Calu3 (cell line): ENCODE data around the gene PKP4. TPM values are rescaled to one million over a fixed set of nuclear protein-coding genes. Genes with fewer than 3 reads are reported as not detected.
"Not testable (repeated sequence)": the region's sequence is repeated elsewhere in the genome, so short reads cannot be mapped to it uniquely, and the experiment has no call there.

Experiments
- BruUV-seq: library from RNA; stranded (reverse); fragments of 400-500 nt; replicated peaks from 2 replicates; lab custom pipeline; 2021; lab: Mats Ljungman, UMichigan
- CTCF ChIA-PET: fragments of 300-600 bp; sonication (Branson Sonifier 250); formaldehyde crosslinking; loops from one replicate; lab custom pipeline; 2022; ENCODE audit warnings: antibody characterized with exemption; lab: Charles Lee
- DNase-seq: peaks from one replicate; pipeline ENCODE4 v3.0.0; 2022
- H3K27ac Mint-ChIP-seq: one replicate; pipeline ENCODE4 v1.8.0; 2022; ENCODE audit warnings: mixed read lengths; ENCODE audit not compliant: unreplicated experiment
- H3K27me3 Mint-ChIP-seq: one replicate; pipeline ENCODE4 v1.8.0; 2022; ENCODE audit warnings: mixed read lengths; ENCODE audit not compliant: unreplicated experiment
- H3K36me3 Mint-ChIP-seq: one replicate; pipeline ENCODE4 v1.8.0; 2022; ENCODE audit warnings: mild to moderate bottlenecking, moderate library complexity, mixed read lengths; ENCODE audit not compliant: insufficient read depth, unreplicated experiment
- H3K4me1 Mint-ChIP-seq: one replicate; pipeline ENCODE4 v1.8.0; 2022; ENCODE audit warnings: mild to moderate bottlenecking, low read depth, mixed read lengths; ENCODE audit not compliant: unreplicated experiment
- H3K4me3 Mint-ChIP-seq: one replicate; pipeline ENCODE4 v1.8.0; 2022; ENCODE audit warnings: mild to moderate bottlenecking, low read depth, moderate library complexity, mixed read lengths; ENCODE audit not compliant: unreplicated experiment
- H3K9me3 Mint-ChIP-seq: one replicate; pipeline ENCODE4 v1.8.0; 2022; ENCODE audit warnings: low read depth, mixed read lengths; ENCODE audit not compliant: unreplicated experiment
- intact Hi-C: fragments of 100-400 bp; cut with micrococcal nuclease; formaldehyde crosslinking; loops from one replicate; pipeline ENCODE4 v1.10.0; 2022; ENCODE audit not compliant: unreplicated experiment
- total RNA-seq: library from RNA; stranded (reverse); gene quantifications from 2 replicates; pipeline ENCODE4 v1.2.3, GENCODE V29; 2022
- TF ChIP-seq, protein P1 (sequence below): fragments of 200-600 bp; IDR thresholded peaks from one replicate; pipeline ENCODE4 v1.8.0; 2022; ENCODE audit warnings: antibody characterized with exemption; ENCODE audit not compliant: unreplicated experiment

The PKP4 gene
- total RNA-seq, 1 experiment from 2014 or later: 137 TPM

DNA sequence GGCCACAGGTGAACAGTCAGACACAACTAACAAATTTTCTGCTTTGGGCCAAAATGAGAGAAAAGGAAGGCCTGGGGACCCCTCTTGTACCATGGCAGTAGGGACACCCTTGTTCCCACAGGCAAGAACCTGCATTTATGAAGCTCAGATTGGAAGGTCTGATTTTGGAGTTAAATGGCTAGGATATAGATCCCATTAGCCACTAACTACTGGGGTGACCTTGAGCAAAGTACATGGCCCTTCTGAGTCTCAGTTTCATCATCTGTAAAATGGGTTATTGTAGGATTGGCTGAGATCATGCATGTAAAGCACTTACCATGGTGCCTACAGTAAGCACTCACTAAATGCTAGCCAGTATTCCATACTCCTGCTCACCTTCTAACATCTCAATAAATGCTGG is 236.7 kb downstream of the PKP4 start:
- TF ChIP-seq, protein P1, sequence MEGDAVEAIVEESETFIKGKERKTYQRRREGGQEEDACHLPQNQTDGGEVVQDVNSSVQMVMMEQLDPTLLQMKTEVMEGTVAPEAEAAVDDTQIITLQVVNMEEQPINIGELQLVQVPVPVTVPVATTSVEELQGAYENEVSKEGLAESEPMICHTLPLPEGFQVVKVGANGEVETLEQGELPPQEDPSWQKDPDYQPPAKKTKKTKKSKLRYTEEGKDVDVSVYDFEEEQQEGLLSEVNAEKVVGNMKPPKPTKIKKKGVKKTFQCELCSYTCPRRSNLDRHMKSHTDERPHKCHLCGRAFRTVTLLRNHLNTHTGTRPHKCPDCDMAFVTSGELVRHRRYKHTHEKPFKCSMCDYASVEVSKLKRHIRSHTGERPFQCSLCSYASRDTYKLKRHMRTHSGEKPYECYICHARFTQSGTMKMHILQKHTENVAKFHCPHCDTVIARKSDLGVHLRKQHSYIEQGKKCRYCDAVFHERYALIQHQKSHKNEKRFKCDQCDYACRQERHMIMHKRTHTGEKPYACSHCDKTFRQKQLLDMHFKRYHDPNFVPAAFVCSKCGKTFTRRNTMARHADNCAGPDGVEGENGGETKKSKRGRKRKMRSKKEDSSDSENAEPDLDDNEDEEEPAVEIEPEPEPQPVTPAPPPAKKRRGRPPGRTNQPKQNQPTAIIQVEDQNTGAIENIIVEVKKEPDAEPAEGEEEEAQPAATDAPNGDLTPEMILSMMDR: no peak
- BruUV-seq: no TSS peak
- Mint-ChIP-seq H3K27ac (no peak overlapping the region), H3K27me3 (peaks cover 20% of the 10 kb centered on the region), H3K36me3 (no peaks in the 10 kb centered on the region), H3K4me1 (no peaks in the 10 kb centered on the region), H3K4me3 (no peak overlapping the region), H3K9me3 (peaks cover 8% of the 10 kb centered on the region)
- no peak for DNase-seq
- intact Hi-C loops: no loop called here
- CTCF ChIA-PET: no interaction called here

DNA sequence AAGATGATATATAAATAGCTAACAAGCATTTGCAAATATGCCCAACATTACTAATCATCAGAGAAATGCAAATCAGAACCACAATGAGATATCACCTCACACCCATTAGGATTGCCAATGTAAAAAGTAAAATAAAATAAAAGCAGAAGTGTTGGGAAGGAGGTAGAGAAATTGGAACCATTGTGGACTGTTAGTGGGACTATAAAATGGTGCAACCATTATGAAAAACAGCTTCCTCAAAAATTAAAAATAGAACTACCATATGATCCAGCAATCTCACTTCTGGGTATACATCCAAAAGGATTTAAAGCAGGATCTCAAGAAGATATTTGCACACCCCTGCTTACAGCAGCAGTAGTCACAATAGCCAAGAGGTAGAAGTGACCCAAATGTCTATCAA is 238.6 kb downstream of the PKP4 start:
- no TSS peak for BruUV-seq
- no peak for DNase-seq
- H3K27ac Mint-ChIP-seq: no peak overlapping the region
- no peaks in the 10 kb centered on the region for H3K36me3 Mint-ChIP-seq
- intact Hi-C loops: no loop called here
- no peaks in the 10 kb centered on the region for H3K4me1 Mint-ChIP-seq
- peaks cover 2% of the 10 kb centered on the region for H3K27me3 Mint-ChIP-seq
- CTCF ChIA-PET: no interaction called here
- TF ChIP-seq, protein P1: no peak
- no peak overlapping the region for H3K4me3 Mint-ChIP-seq
- peaks cover 8% of the 10 kb centered on the region for H3K9me3 Mint-ChIP-seq

DNA sequence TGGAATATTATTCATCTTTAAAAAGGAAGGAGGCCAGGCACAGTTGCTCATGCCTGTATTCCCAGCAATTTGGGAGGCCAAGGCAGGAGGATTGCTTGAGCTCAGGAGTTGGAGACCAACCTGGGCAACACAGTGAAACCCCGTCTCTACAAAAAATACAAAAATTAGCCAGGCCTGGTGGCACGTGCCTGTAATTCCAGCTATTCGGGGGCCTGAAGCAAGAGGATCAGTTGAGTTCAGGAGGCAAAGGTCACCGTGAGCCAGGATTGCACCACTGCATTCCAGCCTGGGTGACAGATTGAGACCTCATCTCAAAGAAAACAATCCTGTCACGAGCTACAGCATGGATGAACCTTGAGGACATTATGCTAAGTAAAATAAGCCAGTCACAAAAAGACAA is 239.0 kb downstream of the PKP4 start:
- H3K27ac Mint-ChIP-seq, CTCF ChIA-PET, DNase-seq, H3K9me3 Mint-ChIP-seq, H3K27me3 Mint-ChIP-seq, BruUV-seq, H3K36me3 Mint-ChIP-seq, H3K4me3 Mint-ChIP-seq, intact Hi-C loops, H3K4me1 Mint-ChIP-seq: not testable (repeated sequence)

DNA sequence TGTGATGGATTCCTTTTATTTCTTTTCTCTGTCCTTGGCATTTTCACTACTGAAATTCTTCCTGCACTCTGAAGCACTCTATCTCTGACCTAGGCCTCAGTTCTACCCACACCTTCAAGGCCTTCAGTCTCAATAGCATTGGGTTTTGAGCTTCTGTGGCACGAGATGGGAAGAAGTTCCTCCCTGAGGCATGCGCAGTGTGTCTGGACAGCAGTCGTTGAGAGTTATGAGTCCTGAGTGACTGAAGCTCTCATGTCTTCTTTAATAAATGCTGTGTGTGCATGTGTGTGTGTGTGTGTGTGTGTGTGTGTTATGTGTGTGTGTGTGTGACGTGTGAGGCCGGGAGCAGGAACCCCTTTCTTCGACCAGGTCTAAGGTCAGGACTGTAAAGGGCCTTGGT is 242.6 kb downstream of the PKP4 start:
- intact Hi-C loops: no loop called here
- CTCF ChIA-PET: interaction anchor here (0.6 kb wide), 1 partner anchor 32 kb away, joined by 4 read pairs; no protein-coding TSS in a partner anchor
- no peak for DNase-seq
- no peaks in the 10 kb centered on the region for H3K4me1 Mint-ChIP-seq
- no TSS peak for BruUV-seq
- TF ChIP-seq, protein P1: no peak
- no peaks in the 10 kb centered on the region for H3K27me3 Mint-ChIP-seq
- no peak overlapping the region for H3K27ac Mint-ChIP-seq
- no peak overlapping the region for H3K4me3 Mint-ChIP-seq
- H3K9me3 Mint-ChIP-seq: peaks cover 8% of the 10 kb centered on the region
- H3K36me3 Mint-ChIP-seq: no peaks in the 10 kb centered on the region

DNA sequence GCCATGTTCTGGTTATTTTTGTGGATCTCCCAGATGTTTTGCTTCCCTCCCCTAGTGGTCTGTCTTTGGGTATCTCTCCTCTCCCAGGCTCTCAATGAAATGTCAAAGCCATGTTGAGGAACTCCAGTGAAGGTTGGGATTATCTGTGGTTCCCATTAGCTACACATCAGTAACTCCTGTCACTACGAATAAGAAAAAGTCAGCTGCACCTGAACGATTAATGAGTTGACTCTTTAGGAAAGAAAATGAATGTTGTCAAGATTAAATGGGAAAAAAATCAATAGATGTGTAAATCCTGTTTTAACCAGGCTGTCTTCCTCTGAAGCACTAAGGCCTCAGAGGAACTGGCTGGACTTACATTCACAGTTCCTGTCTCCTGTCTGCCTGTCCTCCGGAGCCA is 244.3 kb downstream of the PKP4 start:
- H3K27ac Mint-ChIP-seq: no peak overlapping the region
- no peaks in the 10 kb centered on the region for H3K27me3 Mint-ChIP-seq
- TF ChIP-seq, protein P1: no peak
- H3K36me3 Mint-ChIP-seq: no peaks in the 10 kb centered on the region
- DNase-seq: no peak
- peaks cover 11% of the 10 kb centered on the region for H3K9me3 Mint-ChIP-seq
- CTCF ChIA-PET: no interaction called here
- no TSS peak for BruUV-seq
- H3K4me3 Mint-ChIP-seq: no peak overlapping the region
- H3K4me1 Mint-ChIP-seq: no peaks in the 10 kb centered on the region
- intact Hi-C loops: no loop called here
